ENCODE data around the gene LRRFIP1. TPM values are rescaled to one million over a fixed set of nuclear protein-coding genes. Genes with fewer than 3 reads are reported as not detected.

LRRFIP1 gene
- total and polyA plus RNA-seq, 9 of the 15 experiments (the other 6 are each of a cell fraction or from before 2014, with no cell fraction given): 13.1 to 45.2 (median 31.3) TPM

GRCh38 chr2:237616373-237616733 is 11.0 kb upstream of the LRRFIP1 start:
- no peak overlapping the region for H3K27ac ChIP-seq (ENCODE audit: extremely low read depth, low read depth, low read length)
- no peaks in the 10 kb centered on the region for H3K9me1 ChIP-seq (ENCODE audit: control insufficient read depth, insufficient read depth, low read length)
- H3K27me3 ChIP-seq (ENCODE audit: control insufficient read depth in 2 of 2, insufficient read depth in 2 of 2, low read length in 2 of 2): peaks cover 0 to 25% of the 10 kb centered on the region in 2 experiments; a peak in 3 of 5 replicates
- no peak overlapping the region for H3K4me2 ChIP-seq (ENCODE audit: insufficient read depth, low read length)
- H3K9me3 ChIP-seq (replicated peaks; ENCODE audit: control insufficient read depth, insufficient read depth, low read depth, low read length): no peaks in the 10 kb centered on the region
- ATAC-seq (no peak), DNase-seq (ENCODE audit: extremely low read depth in 1 of 4, low spot score in 3 of 4) (no peak), FAIRE-seq (no peak)
- BruUV-seq (replicated peaks): no TSS peak
- H3K79me2 ChIP-seq (ENCODE audit: control insufficient read depth, insufficient read depth, low read length): no peaks in the 10 kb centered on the region
- H4K20me1 ChIP-seq (replicated peaks; ENCODE audit: control insufficient read depth, insufficient read depth, low read length): no peaks in the 10 kb centered on the region
- H3K4me1 ChIP-seq (replicated peaks in 1 of 2; ENCODE audit: control insufficient read depth in 2 of 2, insufficient read depth in 2 of 2, low read length in 2 of 2): no peaks in the 10 kb centered on the region
- H3K36me3 ChIP-seq (ENCODE audit: control insufficient read depth, insufficient read depth, low read length): no peaks in the 10 kb centered on the region
- H3K4me3 ChIP-seq: no peak overlapping the region
- CTCF ChIA-PET (ENCODE audit: low intra/inter-chr PET ratio): no interaction called here
- TF ChIP-seq PTTG1 (tag; IDR thresholded peaks at IDR 0.05; ENCODE audit: low read depth): no peak
- no peak for TF ChIP-seq EHMT2 (IDR thresholded peaks at IDR 0.05)
- TF ChIP-seq PCBP1 (IDR thresholded peaks at IDR 0.05; ENCODE audit: low read depth, low read length, poor library complexity, severe bottlenecking): no peak
- no peak for TF ChIP-seq RB1 (IDR thresholded peaks at IDR 0.05; ENCODE audit: low read depth)
- TF ChIP-seq DIDO1 (tag; IDR thresholded peaks at IDR 0.05; ENCODE audit: low read depth): no peak
- intact Hi-C loops (cut with micrococcal nuclease) (no loop called here), in situ Hi-C loops (cut with MboI) (no loop called here)
- POLR2A ChIA-PET: no interaction called here
- H2AFZ ChIP-seq (ENCODE audit: low read depth, low read length): no peak overlapping the region
- no peak overlapping the region for H3K9ac ChIP-seq (ENCODE audit: insufficient read depth in 1 of 2, low read depth in 2 of 2, low read length in 2 of 2)
- 0% methylated on average over 3 of the region's 3 CpGs for WGBS (ENCODE audit: insufficient coverage, low coverage, missing lambda C conversion rate)

DNA sequence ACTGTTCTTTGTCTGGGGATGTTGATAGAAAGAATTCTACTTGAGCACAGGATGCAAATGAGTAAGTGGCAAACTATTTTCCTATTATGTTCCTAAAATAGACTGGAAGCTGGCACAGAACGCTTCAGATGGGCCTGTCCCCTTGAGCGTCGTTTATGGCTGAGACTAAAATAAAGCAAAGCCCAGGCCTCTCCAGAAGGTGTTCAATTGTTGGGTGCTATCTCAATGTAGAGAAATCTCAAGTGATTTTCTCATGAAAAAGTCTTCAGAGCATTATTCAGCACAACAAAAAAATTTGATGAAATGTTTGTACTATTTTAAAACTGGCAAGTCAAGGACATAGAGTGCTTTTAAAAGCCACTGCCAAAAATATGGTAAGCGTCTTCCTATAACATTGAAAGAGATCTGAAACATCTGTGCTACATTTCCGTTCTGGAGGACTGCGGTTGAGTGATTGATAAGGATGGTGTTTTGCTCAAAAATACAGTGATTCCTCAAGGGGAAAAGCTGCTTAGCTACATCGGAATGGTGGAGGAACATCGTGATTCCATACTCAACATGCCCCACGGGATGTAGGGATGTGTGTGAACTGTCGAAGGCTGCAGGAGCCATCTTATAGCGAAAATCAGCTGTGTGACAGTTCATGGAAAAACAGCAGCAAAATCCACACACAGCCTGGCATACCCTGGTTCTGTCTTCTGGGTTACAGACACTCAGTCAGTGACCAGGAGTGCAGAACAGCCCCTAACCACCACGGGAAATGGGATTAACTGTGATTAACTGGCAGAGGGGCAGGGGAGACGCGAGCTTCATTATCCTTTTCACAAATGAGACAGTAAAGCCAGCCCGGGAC is 10.4 kb upstream of the LRRFIP1 start:
- FAIRE-seq (no peak), ATAC-seq (no peak), DNase-seq (ENCODE audit: extremely low read depth in 1 of 4, low spot score in 3 of 4) (no peak)
- Histone ChIP-seq H3K9me3 (replicated peaks; ENCODE audit: control insufficient read depth, insufficient read depth, low read depth, low read length) (no peaks in the 10 kb centered on the region), H3K79me2 (ENCODE audit: control insufficient read depth, insufficient read depth, low read length) (no peaks in the 10 kb centered on the region), H3K27me3 (ENCODE audit: control insufficient read depth in 2 of 2, insufficient read depth in 2 of 2, low read length in 2 of 2) (peaks cover 0 to 29% of the 10 kb centered on the region in 2 experiments; a peak in 3 of 5 replicates), H3K27ac (ENCODE audit: extremely low read depth, low read depth, low read length) (no peak overlapping the region), H3K4me3 (no peak overlapping the region), H2AFZ (ENCODE audit: low read depth, low read length) (no peak overlapping the region), H4K20me1 (replicated peaks; ENCODE audit: control insufficient read depth, insufficient read depth, low read length) (no peaks in the 10 kb centered on the region), H3K9me1 (ENCODE audit: control insufficient read depth, insufficient read depth, low read length) (no peaks in the 10 kb centered on the region), H3K9ac (ENCODE audit: insufficient read depth in 1 of 2, low read depth in 2 of 2, low read length in 2 of 2) (no peak overlapping the region), H3K4me1 (replicated peaks in 1 of 2; ENCODE audit: control insufficient read depth in 2 of 2, insufficient read depth in 2 of 2, low read length in 2 of 2) (no peaks in the 10 kb centered on the region), H3K36me3 (ENCODE audit: control insufficient read depth, insufficient read depth, low read length) (no peaks in the 10 kb centered on the region), H3K4me2 (ENCODE audit: insufficient read depth, low read length) (no peak overlapping the region)
- no peak for TF ChIP-seq CHCHD3 (CRISPR knock-in tag; IDR thresholded peaks at IDR 0.05)
- intact Hi-C loops (cut with micrococcal nuclease): no loop called here
- ChIA-PET CTCF (ENCODE audit: low intra/inter-chr PET ratio) (no interaction called here), POLR2A (no interaction called here)
- in situ Hi-C loops (cut with MboI): no loop called here
- BruUV-seq (replicated peaks): no TSS peak
- WGBS (ENCODE audit: insufficient coverage, low coverage, missing lambda C conversion rate): 0% methylated on average over 15 of the region's 15 CpGs

Data from K562 (cell line).